WTC11 (cell line): Measurements from ENCODE around the gene SYNJ2. TPM values are rescaled to one million over a fixed set of nuclear protein-coding genes. Genes with fewer than 3 reads are reported as not detected.

Experiments
- ATAC-seq: fragments of 200-7000 bp; cut with Tn5 transposase; 2 replicates; pipeline ENCODE4 v1.10.0; 2021; ENCODE audit warnings: mild to moderate bottlenecking, moderate library complexity
- CTCF ChIA-PET: fragments of 300-600 bp; sonication (Branson Sonifier 250); formaldehyde crosslinking; loops from one replicate; lab custom pipeline; 2021; ENCODE audit warnings: antibody characterized with exemption; lab: Charles Lee
- POLR2A ChIA-PET: fragments of 350-600 bp; sonication (Branson Sonifier 250); formaldehyde crosslinking; loops from one replicate; lab custom pipeline; 2021; ENCODE audit warnings: antibody characterized with exemption; lab: Charles Lee
- DNase-seq: peaks from one replicate; pipeline ENCODE4 v3.0.0; 2021; ENCODE audit warnings: low spot score
- H3K27ac Mint-ChIP-seq: 2 replicates; pipeline ENCODE4 v1.8.0; 2021; ENCODE audit warnings: mixed read lengths
- H3K27me3 Mint-ChIP-seq: 2 replicates; pipeline ENCODE4 v1.8.0; 2021; ENCODE audit warnings: low read depth, mild to moderate bottlenecking, moderate library complexity, mixed read lengths
- H3K36me3 Mint-ChIP-seq: 2 replicates; pipeline ENCODE4 v1.8.0; 2021; ENCODE audit warnings: mixed read lengths
- H3K4me1 Mint-ChIP-seq: 2 replicates; pipeline ENCODE4 v1.8.0; 2022; ENCODE audit warnings: mixed read lengths
- H3K4me3 Mint-ChIP-seq: 2 replicates; pipeline ENCODE4 v1.8.0; 2021; ENCODE audit warnings: mild to moderate bottlenecking, moderate library complexity, mixed read lengths
- H3K9me3 Mint-ChIP-seq: 2 replicates; pipeline ENCODE4 v1.8.0; 2021; ENCODE audit warnings: mixed read lengths
- ATF1 ChIP-seq: sonication (generic); formaldehyde crosslinking; IDR thresholded peaks from 2 replicates; pipeline ENCODE4 v1.8.1; 2023; ENCODE audit warnings: mild to moderate bottlenecking, moderate library complexity, missing genetic modification reagents
- CREB1 ChIP-seq: sonication (generic); formaldehyde crosslinking; IDR thresholded peaks from 2 replicates; pipeline ENCODE4 v1.8.0; 2023; ENCODE audit warnings: mild to moderate bottlenecking, missing genetic modification reagents
- ETV6 ChIP-seq: sonication (generic); formaldehyde crosslinking; IDR thresholded peaks from 2 replicates; pipeline ENCODE4 v1.8.1; 2022; ENCODE audit warnings: mild to moderate bottlenecking, missing genetic modification reagents
- FOXK1 ChIP-seq: sonication (generic); formaldehyde crosslinking; IDR thresholded peaks from 2 replicates; pipeline ENCODE4 v1.8.0; 2022; ENCODE audit warnings: mild to moderate bottlenecking, moderate library complexity, missing genetic modification reagents
- IRF2 ChIP-seq: sonication (generic); formaldehyde crosslinking; IDR thresholded peaks from 2 replicates; pipeline ENCODE4 v1.8.0; 2022; ENCODE audit warnings: low read depth, missing genetic modification reagents, borderline replicate concordance
- JAZF1 ChIP-seq: fragments of 250-450 bp; sonication (Bioruptor Pico); IDR thresholded peaks from 2 replicates; pipeline ENCODE4 v1.9.0; 2021; ENCODE audit warnings: moderate library complexity, mild to moderate bottlenecking, inconsistent platforms
- JUN ChIP-seq: sonication (generic); formaldehyde crosslinking; IDR thresholded peaks from 2 replicates; pipeline ENCODE4 v1.8.0; 2023; ENCODE audit warnings: mild to moderate bottlenecking, missing genetic modification reagents
- MYBL2 ChIP-seq: sonication (generic); formaldehyde crosslinking; IDR thresholded peaks from 2 replicates; pipeline ENCODE4 v1.8.1; 2023; ENCODE audit warnings: mild to moderate bottlenecking, moderate library complexity, missing genetic modification reagents
- NFE2L1 ChIP-seq: sonication (generic); formaldehyde crosslinking; IDR thresholded peaks from 2 replicates; pipeline ENCODE4 v1.8.1; 2023; ENCODE audit warnings: missing genetic modification reagents
- NFYB ChIP-seq: sonication (generic); formaldehyde crosslinking; conservative IDR thresholded peaks from 2 replicates; pipeline ENCODE4 v1.8.0; 2022; ENCODE audit warnings: low read depth, missing genetic modification reagents
- PRRX2 ChIP-seq: fragments of 250-450 bp; sonication (Bioruptor Pico); IDR thresholded peaks from 2 replicates; pipeline ENCODE4 v1.8.0; 2021; ENCODE audit warnings: mild to moderate bottlenecking
- RELA ChIP-seq: sonication (generic); formaldehyde crosslinking; IDR thresholded peaks from 2 replicates; pipeline ENCODE4 v1.8.1; 2022; ENCODE audit warnings: missing genetic modification reagents, mild to moderate bottlenecking, borderline replicate concordance
- TCF7 ChIP-seq: sonication (generic); formaldehyde crosslinking; IDR thresholded peaks from 2 replicates; pipeline ENCODE4 v1.8.0; 2022; ENCODE audit warnings: mild to moderate bottlenecking, low read depth, missing genetic modification reagents, moderate library complexity
- TEAD1 ChIP-seq: sonication (generic); formaldehyde crosslinking; IDR thresholded peaks from 2 replicates; pipeline ENCODE4 v1.8.0; 2022; ENCODE audit warnings: mild to moderate bottlenecking, missing genetic modification reagents
- TP53 ChIP-seq: sonication (generic); formaldehyde crosslinking; IDR thresholded peaks from 2 replicates; pipeline ENCODE4 v1.8.1; 2023; ENCODE audit warnings: mild to moderate bottlenecking, missing genetic modification reagents
- ZNF263 ChIP-seq: sonication (generic); formaldehyde crosslinking; IDR thresholded peaks from 2 replicates; pipeline ENCODE4 v1.8.1; 2022; ENCODE audit warnings: low read depth, mild to moderate bottlenecking, moderate library complexity, missing genetic modification reagents
- ZNF396 ChIP-seq: fragments of 250-450 bp; sonication (Bioruptor Pico); IDR thresholded peaks from 2 replicates; pipeline ENCODE4 v1.8.0; 2021; ENCODE audit warnings: mild to moderate bottlenecking, moderate library complexity, borderline replicate concordance
- total RNA-seq: library from RNA; stranded (reverse); gene quantifications from 3 replicates; pipeline ENCODE4 v1.2.3, GENCODE V29; 2021
- TF ChIP-seq, protein P1 (sequence below): sonication (generic); formaldehyde crosslinking; IDR thresholded peaks from 2 replicates; pipeline ENCODE4 v1.8.0; 2023; ENCODE audit warnings: mild to moderate bottlenecking, missing genetic modification reagents
- TF ChIP-seq, protein P2 (sequence below): sonication (generic); formaldehyde crosslinking; IDR thresholded peaks from 2 replicates; pipeline ENCODE4 v1.8.1; 2022; ENCODE audit warnings: mild to moderate bottlenecking, moderate library complexity, missing genetic modification reagents
- TF ChIP-seq, protein P3 (sequence below): fragments of 250-450 bp; sonication (Bioruptor Pico); conservative IDR thresholded peaks from 2 replicates; pipeline ENCODE4 v1.9.0; 2021; ENCODE audit warnings: mild to moderate bottlenecking
- TF ChIP-seq, protein P4 (sequence below): sonication (generic); formaldehyde crosslinking; IDR thresholded peaks from 2 replicates; pipeline ENCODE4 v1.8.1; 2023; ENCODE audit warnings: mild to moderate bottlenecking, missing genetic modification reagents, borderline replicate concordance
- TF ChIP-seq, protein P5 (sequence below): sonication (generic); formaldehyde crosslinking; IDR thresholded peaks from 2 replicates; pipeline ENCODE4 v1.8.1; 2022; ENCODE audit warnings: mild to moderate bottlenecking, missing genetic modification reagents, moderate library complexity, borderline replicate concordance
- TF ChIP-seq, protein P6 (sequence below): fragments of 200-600 bp; IDR thresholded peaks from 2 replicates; pipeline ENCODE4 v1.8.0; 2022; ENCODE audit warnings: antibody characterized with exemption

SYNJ2 gene
- total RNA-seq, 1 experiment from 2014 or later = 15.3 TPM

DNA sequence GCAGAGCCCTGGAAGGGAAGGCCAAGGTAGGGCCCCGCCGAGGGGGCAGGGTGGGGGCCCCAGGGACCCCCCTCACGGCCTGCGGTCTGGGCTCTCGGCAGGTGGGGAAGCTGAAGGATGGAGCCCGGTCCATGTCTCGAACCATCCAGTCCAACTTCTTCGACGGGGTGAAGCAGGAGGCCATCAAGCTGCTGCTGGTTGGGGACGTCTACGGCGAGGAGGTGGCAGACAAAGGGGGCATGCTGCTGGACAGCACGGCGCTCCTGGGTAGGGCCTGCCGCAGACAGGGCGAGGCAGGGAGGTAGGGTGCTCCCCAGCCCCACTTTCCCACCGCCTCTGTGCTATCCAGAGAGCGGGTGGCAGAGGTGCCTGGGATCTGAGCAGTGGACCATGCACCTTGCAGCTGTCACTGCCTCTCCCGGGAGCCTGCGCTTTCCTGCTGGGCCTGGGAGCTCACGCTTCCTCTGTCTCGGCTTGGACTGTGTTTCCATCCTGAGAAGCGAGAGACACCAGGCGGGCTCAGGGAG, 83.1 kb downstream of the SYNJ2 start:
- Mint-ChIP-seq H3K4me3 (no peak overlapping the region), H3K27ac (no peak overlapping the region), H3K27me3 (no peaks in the 10 kb centered on the region), H3K4me1 (peaks cover 15% of the 10 kb centered on the region), H3K9me3 (no peaks in the 10 kb centered on the region), H3K36me3 (peaks cover 8% of the 10 kb centered on the region)
- ATAC-seq (no peak), DNase-seq (no peak)
- ChIA-PET CTCF (no interaction called here), POLR2A (no interaction called here)
- TF ChIP-seq, protein P1, sequence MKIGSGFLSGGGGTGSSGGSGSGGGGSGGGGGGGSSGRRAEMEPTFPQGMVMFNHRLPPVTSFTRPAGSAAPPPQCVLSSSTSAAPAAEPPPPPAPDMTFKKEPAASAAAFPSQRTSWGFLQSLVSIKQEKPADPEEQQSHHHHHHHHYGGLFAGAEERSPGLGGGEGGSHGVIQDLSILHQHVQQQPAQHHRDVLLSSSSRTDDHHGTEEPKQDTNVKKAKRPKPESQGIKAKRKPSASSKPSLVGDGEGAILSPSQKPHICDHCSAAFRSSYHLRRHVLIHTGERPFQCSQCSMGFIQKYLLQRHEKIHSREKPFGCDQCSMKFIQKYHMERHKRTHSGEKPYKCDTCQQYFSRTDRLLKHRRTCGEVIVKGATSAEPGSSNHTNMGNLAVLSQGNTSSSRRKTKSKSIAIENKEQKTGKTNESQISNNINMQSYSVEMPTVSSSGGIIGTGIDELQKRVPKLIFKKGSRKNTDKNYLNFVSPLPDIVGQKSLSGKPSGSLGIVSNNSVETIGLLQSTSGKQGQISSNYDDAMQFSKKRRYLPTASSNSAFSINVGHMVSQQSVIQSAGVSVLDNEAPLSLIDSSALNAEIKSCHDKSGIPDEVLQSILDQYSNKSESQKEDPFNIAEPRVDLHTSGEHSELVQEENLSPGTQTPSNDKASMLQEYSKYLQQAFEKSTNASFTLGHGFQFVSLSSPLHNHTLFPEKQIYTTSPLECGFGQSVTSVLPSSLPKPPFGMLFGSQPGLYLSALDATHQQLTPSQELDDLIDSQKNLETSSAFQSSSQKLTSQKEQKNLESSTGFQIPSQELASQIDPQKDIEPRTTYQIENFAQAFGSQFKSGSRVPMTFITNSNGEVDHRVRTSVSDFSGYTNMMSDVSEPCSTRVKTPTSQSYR = no peak
- TF ChIP-seq, protein P2, sequence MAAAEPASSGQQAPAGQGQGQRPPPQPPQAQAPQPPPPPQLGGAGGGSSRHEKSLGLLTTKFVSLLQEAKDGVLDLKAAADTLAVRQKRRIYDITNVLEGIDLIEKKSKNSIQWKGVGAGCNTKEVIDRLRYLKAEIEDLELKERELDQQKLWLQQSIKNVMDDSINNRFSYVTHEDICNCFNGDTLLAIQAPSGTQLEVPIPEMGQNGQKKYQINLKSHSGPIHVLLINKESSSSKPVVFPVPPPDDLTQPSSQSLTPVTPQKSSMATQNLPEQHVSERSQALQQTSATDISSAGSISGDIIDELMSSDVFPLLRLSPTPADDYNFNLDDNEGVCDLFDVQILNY (CRISPR knock-in tag) = no peak
- TF ChIP-seq ETV6 (CRISPR knock-in tag) = no peak
- no peak for TF ChIP-seq RELA (CRISPR knock-in tag)
- no peak for TF ChIP-seq TCF7 (CRISPR knock-in tag)
- TF ChIP-seq, protein P3, sequence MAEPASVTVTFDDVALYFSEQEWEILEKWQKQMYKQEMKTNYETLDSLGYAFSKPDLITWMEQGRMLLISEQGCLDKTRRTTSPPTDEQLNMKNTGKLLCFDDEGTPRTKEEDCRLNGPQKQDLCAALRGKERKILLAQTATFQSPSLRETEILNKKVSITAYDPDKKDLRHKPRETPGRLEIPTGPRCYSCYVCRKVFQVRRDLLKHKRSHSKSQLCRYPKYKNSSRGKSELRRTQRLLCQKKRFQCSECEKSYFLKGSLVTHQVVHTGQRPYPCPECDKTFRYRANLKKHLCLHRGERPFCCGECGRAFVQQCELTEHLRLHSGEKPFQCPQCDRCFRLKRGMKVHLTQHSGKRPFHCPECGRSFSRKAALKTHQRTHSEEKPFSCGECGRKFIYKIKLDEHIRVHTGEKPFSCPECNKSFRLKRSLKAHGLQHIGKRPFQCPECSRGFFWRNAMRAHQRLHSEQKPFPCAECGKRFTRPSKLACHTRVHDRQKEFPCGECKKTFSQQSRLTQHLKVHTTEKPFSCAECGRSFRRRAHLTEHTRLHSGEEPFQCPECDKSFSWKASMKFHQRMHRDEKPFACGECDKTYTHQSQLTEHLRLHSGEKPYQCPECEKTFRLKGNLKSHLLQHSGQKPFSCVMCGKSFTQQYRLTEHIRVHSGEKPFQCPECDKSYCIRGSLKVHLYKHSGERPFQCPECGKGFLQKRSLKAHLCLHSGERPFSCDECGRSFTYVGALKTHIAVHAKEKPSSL (CRISPR knock-in tag) = no peak
- no peak for TF ChIP-seq CREB1 (CRISPR knock-in tag)
- TF ChIP-seq NFE2L1 = no peak
- TF ChIP-seq, protein P4, sequence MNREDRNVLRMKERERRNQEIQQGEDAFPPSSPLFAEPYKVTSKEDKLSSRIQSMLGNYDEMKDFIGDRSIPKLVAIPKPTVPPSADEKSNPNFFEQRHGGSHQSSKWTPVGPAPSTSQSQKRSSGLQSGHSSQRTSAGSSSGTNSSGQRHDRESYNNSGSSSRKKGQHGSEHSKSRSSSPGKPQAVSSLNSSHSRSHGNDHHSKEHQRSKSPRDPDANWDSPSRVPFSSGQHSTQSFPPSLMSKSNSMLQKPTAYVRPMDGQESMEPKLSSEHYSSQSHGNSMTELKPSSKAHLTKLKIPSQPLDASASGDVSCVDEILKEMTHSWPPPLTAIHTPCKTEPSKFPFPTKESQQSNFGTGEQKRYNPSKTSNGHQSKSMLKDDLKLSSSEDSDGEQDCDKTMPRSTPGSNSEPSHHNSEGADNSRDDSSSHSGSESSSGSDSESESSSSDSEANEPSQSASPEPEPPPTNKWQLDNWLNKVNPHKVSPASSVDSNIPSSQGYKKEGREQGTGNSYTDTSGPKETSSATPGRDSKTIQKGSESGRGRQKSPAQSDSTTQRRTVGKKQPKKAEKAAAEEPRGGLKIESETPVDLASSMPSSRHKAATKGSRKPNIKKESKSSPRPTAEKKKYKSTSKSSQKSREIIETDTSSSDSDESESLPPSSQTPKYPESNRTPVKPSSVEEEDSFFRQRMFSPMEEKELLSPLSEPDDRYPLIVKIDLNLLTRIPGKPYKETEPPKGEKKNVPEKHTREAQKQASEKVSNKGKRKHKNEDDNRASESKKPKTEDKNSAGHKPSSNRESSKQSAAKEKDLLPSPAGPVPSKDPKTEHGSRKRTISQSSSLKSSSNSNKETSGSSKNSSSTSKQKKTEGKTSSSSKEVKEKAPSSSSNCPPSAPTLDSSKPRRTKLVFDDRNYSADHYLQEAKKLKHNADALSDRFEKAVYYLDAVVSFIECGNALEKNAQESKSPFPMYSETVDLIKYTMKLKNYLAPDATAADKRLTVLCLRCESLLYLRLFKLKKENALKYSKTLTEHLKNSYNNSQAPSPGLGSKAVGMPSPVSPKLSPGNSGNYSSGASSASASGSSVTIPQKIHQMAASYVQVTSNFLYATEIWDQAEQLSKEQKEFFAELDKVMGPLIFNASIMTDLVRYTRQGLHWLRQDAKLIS (CRISPR knock-in tag) = no peak
- no peak for TF ChIP-seq ZNF396 (CRISPR knock-in tag)
- no peak for TF ChIP-seq ZNF263 (CRISPR knock-in tag)
- no peak for TF ChIP-seq TP53 (CRISPR knock-in tag)
- TF ChIP-seq ATF1 (CRISPR knock-in tag) = no peak
- no peak for TF ChIP-seq PRRX2

DNA sequence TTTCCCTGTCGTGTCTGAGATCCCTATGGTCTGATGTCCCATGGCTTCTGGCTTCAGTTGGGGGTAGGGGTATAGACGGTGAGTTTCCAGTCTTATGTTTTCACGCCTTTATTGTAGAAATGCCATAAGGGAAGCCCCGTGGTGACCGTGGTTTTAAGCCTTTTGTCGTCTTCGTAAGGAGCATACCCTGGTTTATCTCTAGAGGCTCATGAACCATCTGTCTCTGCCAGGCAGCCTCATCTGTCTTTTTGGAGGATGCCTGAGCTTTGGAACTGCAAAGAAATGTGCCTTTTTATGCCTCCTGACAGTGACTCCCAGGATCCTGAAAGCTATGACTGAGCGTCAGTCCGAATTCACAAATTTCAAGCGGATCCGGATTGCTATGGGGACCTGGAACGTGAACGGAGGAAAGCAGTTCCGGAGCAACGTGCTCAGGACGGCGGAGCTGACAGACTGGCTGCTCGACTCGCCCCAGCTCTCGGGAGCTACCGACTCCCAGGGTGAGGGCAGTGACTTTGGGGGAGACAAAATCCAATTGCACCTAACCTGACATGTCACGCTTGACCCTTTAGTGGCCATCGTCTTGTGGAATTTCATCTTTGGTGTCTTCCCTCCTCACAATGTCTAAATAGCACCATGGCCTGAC, 84.6 kb downstream of the SYNJ2 start:
- Mint-ChIP-seq H3K27me3 (no peaks in the 10 kb centered on the region), H3K4me1 (peaks cover 10% of the 10 kb centered on the region), H3K27ac (no peak overlapping the region), H3K36me3 (peaks cover 8% of the 10 kb centered on the region), H3K4me3 (no peak overlapping the region), H3K9me3 (no peaks in the 10 kb centered on the region)
- POLR2A ChIA-PET = no interaction called here
- DNase-seq (no peak), ATAC-seq (no peak)
- CTCF ChIA-PET = no interaction called here
- TF ChIP-seq, protein P5, sequence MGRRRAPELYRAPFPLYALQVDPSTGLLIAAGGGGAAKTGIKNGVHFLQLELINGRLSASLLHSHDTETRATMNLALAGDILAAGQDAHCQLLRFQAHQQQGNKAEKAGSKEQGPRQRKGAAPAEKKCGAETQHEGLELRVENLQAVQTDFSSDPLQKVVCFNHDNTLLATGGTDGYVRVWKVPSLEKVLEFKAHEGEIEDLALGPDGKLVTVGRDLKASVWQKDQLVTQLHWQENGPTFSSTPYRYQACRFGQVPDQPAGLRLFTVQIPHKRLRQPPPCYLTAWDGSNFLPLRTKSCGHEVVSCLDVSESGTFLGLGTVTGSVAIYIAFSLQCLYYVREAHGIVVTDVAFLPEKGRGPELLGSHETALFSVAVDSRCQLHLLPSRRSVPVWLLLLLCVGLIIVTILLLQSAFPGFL (CRISPR knock-in tag) = no peak
- TF ChIP-seq FOXK1 (CRISPR knock-in tag) (no peak), NFYB (CRISPR knock-in tag) (no peak), TEAD1 (CRISPR knock-in tag) (no peak), IRF2 (no peak), MYBL2 (no peak), JUN (no peak), JAZF1 (no peak)
- TF ChIP-seq, protein P6, sequence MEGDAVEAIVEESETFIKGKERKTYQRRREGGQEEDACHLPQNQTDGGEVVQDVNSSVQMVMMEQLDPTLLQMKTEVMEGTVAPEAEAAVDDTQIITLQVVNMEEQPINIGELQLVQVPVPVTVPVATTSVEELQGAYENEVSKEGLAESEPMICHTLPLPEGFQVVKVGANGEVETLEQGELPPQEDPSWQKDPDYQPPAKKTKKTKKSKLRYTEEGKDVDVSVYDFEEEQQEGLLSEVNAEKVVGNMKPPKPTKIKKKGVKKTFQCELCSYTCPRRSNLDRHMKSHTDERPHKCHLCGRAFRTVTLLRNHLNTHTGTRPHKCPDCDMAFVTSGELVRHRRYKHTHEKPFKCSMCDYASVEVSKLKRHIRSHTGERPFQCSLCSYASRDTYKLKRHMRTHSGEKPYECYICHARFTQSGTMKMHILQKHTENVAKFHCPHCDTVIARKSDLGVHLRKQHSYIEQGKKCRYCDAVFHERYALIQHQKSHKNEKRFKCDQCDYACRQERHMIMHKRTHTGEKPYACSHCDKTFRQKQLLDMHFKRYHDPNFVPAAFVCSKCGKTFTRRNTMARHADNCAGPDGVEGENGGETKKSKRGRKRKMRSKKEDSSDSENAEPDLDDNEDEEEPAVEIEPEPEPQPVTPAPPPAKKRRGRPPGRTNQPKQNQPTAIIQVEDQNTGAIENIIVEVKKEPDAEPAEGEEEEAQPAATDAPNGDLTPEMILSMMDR = no peak
